HG03135 (cell line): ENCODE data around the gene PRDM7.
A peak's percentile ranks its signal among the peaks of the same experiment; 100 is the strongest.
"Not testable (repeated sequence)": the region's sequence is repeated elsewhere in the genome, so short reads cannot be mapped to it uniquely, and the experiment has no call there.

Experiments
- ATAC-seq: cut with Tn5 transposase; IDR thresholded peaks from one replicate; pipeline ENCODE4 v1.9.1; 2021; ENCODE audit warnings: mild to moderate bottlenecking, moderate library complexity; ENCODE audit not compliant: unreplicated experiment

Gene PRDM7

DNA sequence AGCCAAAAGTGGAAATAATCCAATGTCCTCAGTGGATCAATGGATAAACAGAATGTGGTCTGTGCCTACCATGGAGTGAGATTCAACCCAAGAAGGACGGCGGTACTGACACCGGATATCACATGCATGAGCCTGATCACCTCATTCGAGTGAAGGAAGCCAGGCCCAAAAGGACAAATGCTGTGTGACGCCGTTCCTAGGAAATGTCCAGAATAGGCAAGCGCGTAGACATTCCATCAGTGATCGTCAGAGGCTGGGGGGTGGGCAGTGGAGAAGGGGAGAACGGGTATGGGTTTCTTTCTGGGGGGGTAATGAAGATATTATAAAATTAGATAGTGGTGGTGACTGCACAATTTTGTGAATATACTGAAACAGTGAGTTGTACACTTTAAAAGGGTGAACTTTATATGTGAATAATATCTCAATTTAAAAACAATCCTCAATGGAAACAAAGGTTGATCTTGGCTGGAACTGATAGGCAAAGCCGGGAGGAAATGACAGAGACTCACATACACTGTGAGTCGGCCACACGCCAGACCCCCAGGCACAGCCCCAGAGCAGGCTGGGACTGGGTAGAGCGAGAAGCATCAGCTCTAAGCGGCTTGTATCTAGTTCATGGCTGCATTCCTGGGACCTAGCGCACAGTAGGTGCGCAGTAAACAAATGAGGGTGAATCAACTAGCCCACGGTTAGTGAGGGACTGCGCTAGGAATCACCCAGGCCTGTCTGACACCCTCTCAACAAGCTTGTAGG is 61.4 kb downstream of the PRDM7 start:
- ATAC-seq = no peak

- ATAC-seq = no peak
These were observed 64.0 kb downstream of the PRDM7 start for GRCh38 chr16:90012991-90013745.

- ATAC-seq = no peak
These were observed 65.1 kb downstream of the PRDM7 start for GRCh38 chr16:90011908-90012501.

DNA sequence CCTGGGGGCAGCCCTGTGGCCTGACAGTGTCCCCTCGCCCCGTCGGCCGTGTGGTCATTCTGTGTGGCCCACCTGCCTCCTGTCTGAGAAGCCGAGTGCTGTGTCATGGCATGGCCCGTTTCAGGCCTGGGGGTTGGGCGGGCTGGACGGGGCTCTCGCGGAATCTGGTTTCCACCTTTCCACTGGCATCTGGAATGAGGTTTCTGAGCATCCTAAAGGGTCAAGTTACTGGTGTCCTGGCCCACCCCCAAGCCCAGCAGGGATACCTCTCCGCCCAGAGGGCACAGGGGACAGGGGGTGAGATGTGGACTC is 65.7 kb downstream of the PRDM7 start:
- ATAC-seq = no peak

GRCh38 chr16:90010676-90011507 is 66.2 kb downstream of the PRDM7 start:
- no peak for ATAC-seq

DNA sequence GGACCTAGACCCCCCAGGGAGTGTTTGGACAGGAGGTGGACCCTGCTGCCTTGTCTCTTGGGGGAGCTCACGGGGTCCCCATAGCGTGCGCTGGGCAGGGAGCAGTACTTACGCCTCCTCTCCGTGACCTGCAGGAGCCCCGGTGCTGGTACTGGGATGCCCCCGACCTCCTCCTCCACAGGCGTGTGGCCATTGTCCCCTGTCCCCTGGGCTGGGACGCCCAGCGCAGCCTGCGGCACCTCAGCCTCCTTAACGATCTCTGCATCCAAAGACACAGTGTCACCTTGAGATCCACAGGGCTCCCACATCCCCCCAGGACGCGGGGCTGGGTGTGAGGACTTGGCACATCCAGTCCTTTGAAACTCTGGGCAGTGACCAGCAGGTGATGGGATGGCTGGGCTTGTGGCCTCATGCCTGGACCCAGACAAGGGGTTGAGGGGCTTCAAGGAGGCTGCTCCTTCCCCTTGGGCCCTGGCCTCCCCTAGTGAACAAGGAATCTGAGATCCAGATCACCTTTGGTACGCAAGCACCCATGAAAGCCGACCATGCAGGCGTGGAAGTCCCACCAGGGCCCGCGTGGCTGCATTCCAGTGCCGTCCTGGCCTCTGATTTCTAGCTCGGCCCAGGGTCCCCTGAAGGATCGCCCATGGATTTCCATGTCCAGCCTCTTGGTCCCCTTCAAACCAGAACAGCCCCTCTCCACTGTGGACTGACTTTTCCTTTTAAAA is 67.8 kb downstream of the PRDM7 start:
- ATAC-seq = no peak

- ATAC-seq = peak; percentile 67
These were observed 68.4 kb downstream of the PRDM7 start for GRCh38 chr16:90008708-90009145.

DNA sequence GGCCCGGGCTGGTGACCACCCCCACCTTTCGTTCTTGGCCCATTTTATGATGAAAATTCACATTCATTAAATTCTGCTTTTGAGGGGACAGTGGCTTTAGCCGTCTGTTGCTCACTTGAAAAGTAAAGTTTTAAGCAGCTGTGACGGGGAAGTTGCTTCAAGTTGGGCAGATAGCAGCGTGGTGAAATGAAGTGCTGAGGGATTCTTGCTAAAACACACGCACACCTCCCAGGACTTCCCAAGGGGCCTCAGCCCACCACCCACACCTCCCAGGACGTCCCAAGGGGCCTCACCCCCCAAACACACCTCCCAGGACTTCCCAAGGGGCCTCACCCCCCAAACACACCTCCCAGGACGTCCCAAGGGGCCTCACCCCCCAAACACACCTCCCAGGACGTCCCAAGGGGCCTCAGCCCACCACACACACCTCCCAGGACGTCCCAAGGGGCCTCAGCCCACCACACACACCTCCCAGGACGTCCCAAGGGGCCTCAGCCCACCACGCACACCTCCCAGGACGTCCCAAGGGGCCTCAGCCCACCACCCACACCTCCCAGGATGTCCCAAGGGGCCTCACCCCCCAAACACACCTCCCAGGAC is 69.4 kb downstream of the PRDM7 start:
- ATAC-seq = not testable (repeated sequence)

DNA sequence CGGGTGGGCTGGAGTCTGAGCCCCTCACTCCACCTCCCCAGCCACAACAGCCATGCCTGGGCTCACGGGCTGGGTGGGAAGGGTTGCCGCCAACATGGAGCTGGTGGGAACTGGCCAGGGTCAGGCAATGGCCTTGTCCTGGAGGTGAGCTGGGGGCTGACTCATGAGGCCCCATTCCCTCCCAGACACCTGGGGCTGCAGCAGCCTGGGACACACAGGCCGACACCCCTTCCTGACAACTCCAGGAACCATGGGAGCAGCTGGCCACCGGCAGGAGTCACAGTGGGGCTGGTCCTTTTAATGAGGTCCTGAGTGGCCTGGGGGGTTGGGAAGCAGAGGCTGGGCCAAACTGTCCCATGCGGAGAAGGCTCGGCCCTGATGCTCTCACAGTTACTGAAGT is 70.1 kb downstream of the PRDM7 start:
- no peak for ATAC-seq
